ENCODE results near the gene SOX6. TPM values are rescaled to one million over a fixed set of nuclear protein-coding genes. Genes with fewer than 3 reads are reported as not detected.
"Not testable (repeated sequence)": the region's sequence is repeated elsewhere in the genome, so short reads cannot be mapped to it uniquely, and the experiment has no call there.

SOX6 gene
- total and polyA plus RNA-seq, 5 experiments from 2014 or later = 0.26 TPM; not detected in 4

DNA sequence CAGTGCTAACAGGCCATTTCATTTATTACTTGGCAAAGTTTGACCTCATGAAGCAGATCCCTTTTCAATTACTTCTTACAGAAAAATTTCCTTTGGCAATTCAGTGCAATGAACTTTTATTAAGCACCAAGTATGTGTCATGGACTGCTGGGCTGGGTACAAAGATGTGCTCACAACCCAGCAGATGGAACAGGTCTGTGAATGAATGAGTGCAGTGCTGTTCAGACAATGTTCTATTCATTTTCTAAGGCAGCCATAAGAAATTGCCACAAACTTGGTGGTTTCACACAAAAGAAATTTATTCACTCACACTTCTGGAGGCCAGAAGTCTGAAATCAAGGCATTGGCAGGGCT, 428.5 kb downstream of the SOX6 start:
- no peaks in the 10 kb centered on the region for H3K36me3 Mint-ChIP-seq
- H3K4me3 Mint-ChIP-seq = no peak overlapping the region

DNA sequence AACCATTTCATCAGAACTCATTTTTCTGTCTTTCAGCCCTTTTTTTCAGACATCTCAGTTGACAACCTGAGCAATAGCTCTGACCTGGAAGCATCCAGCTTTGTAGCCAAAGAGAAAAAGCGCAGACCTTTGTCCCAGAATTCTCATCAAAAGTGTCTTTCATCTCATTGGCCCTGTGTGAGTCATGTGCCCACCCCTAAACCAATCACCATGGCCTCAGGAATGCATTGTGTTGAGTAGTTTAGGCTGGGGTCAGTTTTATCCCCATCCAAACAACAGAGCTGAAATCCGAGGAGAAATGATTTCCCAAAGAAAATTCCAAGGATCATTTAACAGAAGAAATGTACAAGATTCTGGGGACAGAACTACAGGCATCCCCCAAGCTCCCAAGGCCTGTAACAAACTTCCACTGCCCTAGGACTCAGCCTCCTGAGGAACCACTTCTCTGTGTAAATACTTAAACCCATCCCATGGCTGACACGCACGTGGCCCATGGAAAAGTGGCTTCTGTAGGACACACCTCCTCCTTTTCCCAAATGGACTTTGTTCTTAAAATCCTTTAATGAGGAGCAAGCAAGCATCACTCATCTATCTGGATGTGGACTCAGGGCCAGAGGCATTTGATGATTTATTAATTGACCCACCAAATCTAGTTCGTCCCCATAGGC, 429.0 kb downstream of the SOX6 start:
- Mint-ChIP-seq H3K36me3 (no peaks in the 10 kb centered on the region), H3K9me3 (peaks cover 0 to 13% (median 6%) of the 10 kb centered on the region in 9 donors), H3K27ac (no peak overlapping the region), H3K4me3 (no peak overlapping the region), H3K27me3 (peaks cover 0 to 6% (median under 1%) of the 10 kb centered on the region in 5 donors), H3K4me1 (no peaks in the 10 kb centered on the region)
- no peak for DNase-seq
- POLR2A ChIA-PET = no interaction called here
- no peak for ATAC-seq

More for the DNA sequence above, 428.5 kb downstream of the SOX6 start:
- H3K27me3 Mint-ChIP-seq = peaks cover 0 to 6% (median 0%) of the 10 kb centered on the region in 5 donors
- H3K9me3 Mint-ChIP-seq = peaks cover 0 to 13% (median 6%) of the 10 kb centered on the region in 9 donors
- H3K27ac Mint-ChIP-seq = no peak overlapping the region
- DNase-seq = no peak
- POLR2A ChIA-PET = no interaction called here
- H3K4me1 Mint-ChIP-seq = no peaks in the 10 kb centered on the region
- no peak for ATAC-seq

DNA sequence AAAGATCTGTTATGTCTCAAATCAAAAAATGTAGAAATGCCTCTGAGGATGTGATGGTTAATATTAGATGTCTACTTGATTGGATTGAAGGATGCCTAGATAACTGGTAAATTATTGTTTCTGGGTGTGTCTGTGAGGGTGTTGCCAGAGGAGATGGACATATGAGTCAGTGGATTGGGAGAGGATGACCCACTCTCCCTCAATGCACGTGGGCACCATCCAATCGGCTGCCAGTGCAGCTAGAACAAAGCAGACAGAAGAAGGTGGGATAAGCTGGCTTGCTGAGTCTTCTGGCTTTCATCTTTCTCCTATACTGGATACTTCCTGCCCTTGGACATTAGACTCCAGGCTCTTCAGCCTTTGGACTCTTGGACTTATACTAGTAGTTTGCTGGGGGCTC, 430.3 kb downstream of the SOX6 start:
- H3K36me3 Mint-ChIP-seq = no peaks in the 10 kb centered on the region
- peaks cover 0 to 9% (median 2%) of the 10 kb centered on the region in 9 donors for H3K9me3 Mint-ChIP-seq
- POLR2A ChIA-PET = no interaction called here
- ATAC-seq = no peak
- no peak for DNase-seq
- H3K4me1 Mint-ChIP-seq = no peaks in the 10 kb centered on the region
- no peak overlapping the region for H3K27ac Mint-ChIP-seq
- H3K4me3 Mint-ChIP-seq = no peak overlapping the region
- peaks cover 0 to 12% (median 4%) of the 10 kb centered on the region in 5 donors for H3K27me3 Mint-ChIP-seq

DNA sequence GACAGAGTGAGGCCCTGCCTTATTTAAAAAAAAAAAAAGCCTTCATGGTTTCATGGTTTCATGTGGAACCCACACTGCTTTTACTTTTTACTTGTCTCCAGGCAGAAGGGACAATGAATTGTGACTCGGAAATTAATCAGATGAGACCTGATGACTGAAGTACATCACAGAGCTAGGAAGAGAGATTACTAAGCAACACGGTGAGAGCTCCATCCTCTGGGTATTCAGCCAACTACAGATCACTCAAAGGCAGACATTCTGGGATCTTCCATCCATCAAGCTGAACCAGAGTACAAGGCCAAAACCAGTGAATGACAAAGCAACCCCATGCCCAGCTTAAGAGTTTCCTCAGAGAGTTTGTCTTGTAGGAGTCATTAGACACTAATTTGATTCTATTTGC, 433.2 kb downstream of the SOX6 start:
- no peak overlapping the region for H3K27ac Mint-ChIP-seq
- H3K9me3 Mint-ChIP-seq = peaks cover 0 to under 1% (median 0%) of the 10 kb centered on the region in 9 donors
- H3K4me1 Mint-ChIP-seq = no peaks in the 10 kb centered on the region
- no peak for DNase-seq
- POLR2A ChIA-PET = no interaction called here
- no peak overlapping the region for H3K4me3 Mint-ChIP-seq
- no peak for ATAC-seq
- peaks cover 0 to 22% (median 7%) of the 10 kb centered on the region in 5 donors for H3K27me3 Mint-ChIP-seq
- H3K36me3 Mint-ChIP-seq = no peaks in the 10 kb centered on the region

DNA sequence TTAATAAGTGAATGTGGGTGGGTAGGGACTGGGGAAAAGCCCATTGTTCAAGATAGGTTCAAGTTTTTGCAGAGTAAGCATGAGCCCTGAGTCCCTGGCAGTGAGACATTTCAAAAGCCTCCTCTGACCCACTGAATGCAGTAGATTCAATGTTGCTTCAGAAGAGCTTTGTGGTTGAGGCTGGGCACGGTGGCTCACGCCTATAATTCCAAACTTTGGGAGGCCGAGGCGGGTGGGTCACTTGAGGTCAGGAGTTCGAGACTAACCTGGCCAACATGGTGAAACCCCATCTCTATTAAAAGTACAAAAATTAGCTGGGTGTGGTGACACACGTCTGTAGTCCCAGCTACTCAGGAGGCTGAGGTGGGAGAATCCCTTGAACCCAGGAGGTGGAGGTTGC, 433.6 kb downstream of the SOX6 start:
- peaks cover 0 to 23% (median 7%) of the 10 kb centered on the region in 5 donors for H3K27me3 Mint-ChIP-seq
- ATAC-seq, H3K27ac Mint-ChIP-seq, POLR2A ChIA-PET, H3K4me1 Mint-ChIP-seq, H3K9me3 Mint-ChIP-seq, DNase-seq, H3K4me3 Mint-ChIP-seq, H3K36me3 Mint-ChIP-seq: not testable (repeated sequence)

DNA sequence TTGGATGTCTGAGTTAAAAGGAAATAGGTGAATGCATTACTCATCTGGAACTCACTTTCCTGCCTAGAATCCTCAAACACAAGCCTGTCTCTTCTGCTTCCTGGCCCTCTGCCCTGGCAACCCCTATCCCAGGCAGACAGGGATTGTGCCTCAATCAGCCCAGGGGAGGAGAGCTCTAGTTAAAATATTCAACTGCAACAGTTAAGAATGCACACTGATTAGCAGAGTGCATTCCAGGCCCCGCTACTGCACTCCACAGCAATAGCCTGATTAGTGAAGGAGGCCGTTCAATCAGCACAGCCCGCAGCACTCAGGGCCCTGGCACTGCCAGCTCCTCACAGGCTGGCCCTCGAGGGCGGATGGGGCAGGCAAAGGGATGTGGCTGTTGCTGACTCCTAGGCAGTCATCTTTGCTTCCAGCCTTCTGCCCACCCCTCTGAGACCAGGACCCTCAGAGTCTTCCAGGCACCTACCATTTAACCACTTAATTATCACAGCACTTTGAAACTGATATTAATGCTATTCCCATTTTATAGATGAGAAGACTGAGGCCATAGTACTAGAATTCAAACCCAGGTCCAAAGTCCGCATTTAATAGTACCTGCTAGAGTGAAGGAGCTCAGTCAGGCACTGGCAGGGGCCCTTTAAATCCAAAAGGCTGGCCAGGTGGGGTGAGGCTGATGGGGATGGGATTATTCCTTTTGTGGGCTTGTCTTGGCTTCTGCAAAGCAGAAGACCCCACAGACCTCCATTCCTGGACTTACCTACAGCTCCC, 435.3 kb downstream of the SOX6 start:
- Mint-ChIP-seq H3K36me3 (no peaks in the 10 kb centered on the region), H3K27me3 (peaks cover 0 to 23% (median 7%) of the 10 kb centered on the region in 5 donors), H3K4me3 (no peak overlapping the region), H3K9me3 (peaks cover 0 to 2% (median 0%) of the 10 kb centered on the region in 9 donors), H3K27ac (peak overlapping the region in 1 of 10 donors; percentile 14), H3K4me1 (no peaks in the 10 kb centered on the region)
- POLR2A ChIA-PET = no interaction called here
- no peak for DNase-seq
- ATAC-seq = no peak

DNA sequence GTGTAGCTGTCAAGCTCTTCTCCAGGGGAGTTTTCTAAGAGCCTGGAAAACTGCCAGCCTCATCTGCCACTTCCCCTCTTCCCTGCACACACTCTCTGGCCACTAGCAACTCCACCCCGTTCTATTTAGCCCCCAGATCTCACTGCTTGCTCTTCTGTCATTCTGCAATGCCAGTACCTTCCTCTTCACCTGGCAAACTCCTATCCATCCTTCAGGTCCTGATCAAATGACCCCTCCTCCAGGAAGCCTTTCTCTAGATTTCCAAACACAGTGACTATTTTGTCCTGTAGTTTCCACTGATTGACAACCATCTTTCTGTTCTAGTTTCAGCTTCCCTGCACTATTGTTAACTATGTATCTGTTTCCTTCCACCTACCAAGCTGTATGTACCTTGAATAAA, 437.7 kb downstream of the SOX6 start:
- H3K4me1 Mint-ChIP-seq = no peaks in the 10 kb centered on the region

DNA sequence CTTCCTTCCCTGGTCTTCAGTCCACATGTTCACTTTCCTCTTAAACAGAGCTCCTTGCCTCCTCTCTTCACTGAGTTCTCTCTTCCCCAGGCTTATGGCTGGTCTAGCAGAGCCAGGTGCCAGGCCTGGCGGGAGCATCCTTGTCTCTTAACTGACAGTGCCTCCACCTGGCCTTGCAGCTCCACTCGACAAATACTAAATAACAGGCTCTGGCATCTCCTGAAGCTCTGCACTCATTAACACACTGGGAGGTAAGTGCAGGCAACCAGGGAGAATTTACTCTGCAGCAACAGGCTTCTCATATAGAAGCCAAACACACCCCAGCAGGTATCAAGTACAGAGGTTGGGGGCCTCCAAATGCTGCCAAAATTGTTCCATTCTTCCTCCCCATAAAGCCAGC, 438.1 kb downstream of the SOX6 start:
- ATAC-seq = no peak
- POLR2A ChIA-PET = no interaction called here
- Mint-ChIP-seq H3K27ac (no peak overlapping the region), H3K4me3 (no peak overlapping the region), H3K36me3 (no peaks in the 10 kb centered on the region), H3K4me1 (no peaks in the 10 kb centered on the region), H3K27me3 (peaks cover 0 to 19% (median 7%) of the 10 kb centered on the region in 5 donors), H3K9me3 (peaks cover 0 to 2% (median 0%) of the 10 kb centered on the region in 9 donors)
- no peak for DNase-seq

More for the DNA sequence above, 437.7 kb downstream of the SOX6 start:
- ATAC-seq (no peak), DNase-seq (no peak)
- POLR2A ChIA-PET = no interaction called here
- Mint-ChIP-seq H3K4me3 (no peak overlapping the region), H3K36me3 (no peaks in the 10 kb centered on the region), H3K27me3 (peaks cover 0 to 19% (median 7%) of the 10 kb centered on the region in 5 donors), H3K27ac (no peak overlapping the region), H3K9me3 (peaks cover 0 to 2% (median 0%) of the 10 kb centered on the region in 9 donors)

Data from naive thymus-derived CD8-positive, alpha-beta T cell (primary cell).